ENCODE measurements around the gene TVP23C. TPM values are rescaled to one million over a fixed set of nuclear protein-coding genes. Genes with fewer than 3 reads are reported as not detected.

Gene TVP23C
- total RNA-seq, 1 experiment from 2014 or later = 6.7 TPM

GRCh38 chr17:15456496-15456895 lies 106.8 kb downstream of the TVP23C start:
- Histone ChIP-seq H3K4me1 (ENCODE audit: control insufficient read depth, insufficient read depth, low read length) (no peaks in the 10 kb centered on the region), H3K27me3 (ENCODE audit: control insufficient read depth, insufficient read depth, low read length) (no peaks in the 10 kb centered on the region), H3K9me3 (ENCODE audit: control insufficient read depth, insufficient read depth, low read depth, low read length) (no peaks in the 10 kb centered on the region), H3K36me3 (ENCODE audit: control insufficient read depth, insufficient read depth, low read length) (no peaks in the 10 kb centered on the region), H3K4me3 (ENCODE audit: low read depth in 2 of 2, low read length in 2 of 2) (no peak overlapping the region), H3K27ac (ENCODE audit: low read length) (no peak overlapping the region)
- ATAC-seq = no peak
- TF ChIP-seq TCF7L2 (IDR thresholded peaks at IDR 0.05; ENCODE audit: low read depth, low read length) (no peak), CTCF (IDR thresholded peaks at IDR 0.05) (no peak), REST (IDR thresholded peaks at IDR 0.05; ENCODE audit: insufficient read depth in 1 of 2, low read depth in 2 of 2, low read length in 1 of 2) (no peak), SIN3A (IDR thresholded peaks at IDR 0.05; ENCODE audit: borderline replicate concordance, insufficient read depth, low read depth, low read length) (no peak), POLR2AphosphoS5 (IDR thresholded peaks at IDR 0.05; ENCODE audit: low read depth, low read length) (no peak)
- intact Hi-C loops (cut with micrococcal nuclease; ENCODE audit: unreplicated experiment) = no loop called here
- POLR2A ChIA-PET = no interaction called here
- DNase-seq (ENCODE audit: low read depth, low spot score) = no peak
- CTCF ChIA-PET = no interaction called here
- BruUV-seq (replicated peaks) = no TSS peak
- in situ Hi-C loops (cut with HindIII; ENCODE audit: low pct_unique_long_range_greater_than_20kb, low sequenced_read_pairs) = no loop called here

DNA sequence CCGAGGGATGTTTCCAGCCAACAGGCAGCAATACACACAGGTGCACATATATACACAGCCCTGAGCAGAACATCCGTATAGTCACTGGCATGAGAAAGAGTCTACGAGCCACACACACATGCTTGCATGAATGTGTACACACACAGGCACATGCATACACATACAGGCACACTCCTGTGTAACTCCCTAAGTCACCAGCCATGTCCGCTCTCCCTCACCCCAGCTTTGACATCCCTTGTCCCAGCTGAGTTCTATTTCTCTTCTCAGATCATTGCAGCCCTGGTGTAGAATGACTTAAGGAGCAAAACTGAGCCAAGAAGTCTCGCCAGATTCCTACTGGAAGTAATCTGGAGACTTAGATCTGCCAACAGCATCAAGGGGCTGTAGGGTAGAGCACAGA lies 108.9 kb downstream of the TVP23C start:
- TF ChIP-seq SIN3A (IDR thresholded peaks at IDR 0.05; ENCODE audit: borderline replicate concordance, insufficient read depth, low read depth, low read length) (no peak), REST (IDR thresholded peaks at IDR 0.05; ENCODE audit: insufficient read depth in 1 of 2, low read depth in 2 of 2, low read length in 1 of 2) (no peak), TCF7L2 (IDR thresholded peaks at IDR 0.05; ENCODE audit: low read depth, low read length) (no peak), POLR2AphosphoS5 (IDR thresholded peaks at IDR 0.05; ENCODE audit: low read depth, low read length) (no peak), CTCF (IDR thresholded peaks at IDR 0.05) (no peak)
- DNase-seq (ENCODE audit: low read depth, low spot score) (no peak), ATAC-seq (no peak)
- no peaks in the 10 kb centered on the region for H3K36me3 ChIP-seq (ENCODE audit: control insufficient read depth, insufficient read depth, low read length)
- ChIA-PET POLR2A (no interaction called here), CTCF (no interaction called here)
- intact Hi-C loops (cut with micrococcal nuclease; ENCODE audit: unreplicated experiment) (no loop called here), in situ Hi-C loops (cut with HindIII; ENCODE audit: low pct_unique_long_range_greater_than_20kb, low sequenced_read_pairs) (no loop called here)
- no peaks in the 10 kb centered on the region for H3K9me3 ChIP-seq (ENCODE audit: control insufficient read depth, insufficient read depth, low read depth, low read length)
- H3K27ac ChIP-seq (ENCODE audit: low read length) = no peak overlapping the region
- H3K27me3 ChIP-seq (ENCODE audit: control insufficient read depth, insufficient read depth, low read length) = no peaks in the 10 kb centered on the region
- no peak overlapping the region for H3K4me3 ChIP-seq (ENCODE audit: low read depth in 2 of 2, low read length in 2 of 2)
- no TSS peak for BruUV-seq (replicated peaks)
- no peaks in the 10 kb centered on the region for H3K4me1 ChIP-seq (ENCODE audit: control insufficient read depth, insufficient read depth, low read length)
